Measurements from ENCODE around the gene IL17D.

DNA sequence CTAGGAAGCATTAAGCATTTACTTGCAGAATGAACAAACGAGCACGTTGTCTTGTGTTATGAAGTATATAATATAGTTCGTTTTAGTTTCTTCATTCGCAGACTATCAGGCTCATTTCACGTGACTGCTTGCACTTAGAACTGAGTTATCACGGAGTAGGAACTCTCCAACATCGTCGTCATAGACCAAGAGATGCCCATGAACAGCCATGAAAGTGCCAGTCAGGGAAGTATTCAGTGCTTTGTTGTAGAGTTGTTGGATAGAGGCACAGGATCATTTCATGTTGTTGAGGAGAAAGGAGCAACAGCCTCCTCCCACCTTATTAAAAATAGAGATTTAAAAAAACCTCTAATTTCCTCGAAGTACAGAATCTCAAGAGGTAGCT is 977 bp upstream of the IL17D start:
- TF ChIP-seq SREBF1 (IDR thresholded peaks at IDR 0.05; ENCODE audit: low read length): no peak
- TF ChIP-seq, protein P1, sequence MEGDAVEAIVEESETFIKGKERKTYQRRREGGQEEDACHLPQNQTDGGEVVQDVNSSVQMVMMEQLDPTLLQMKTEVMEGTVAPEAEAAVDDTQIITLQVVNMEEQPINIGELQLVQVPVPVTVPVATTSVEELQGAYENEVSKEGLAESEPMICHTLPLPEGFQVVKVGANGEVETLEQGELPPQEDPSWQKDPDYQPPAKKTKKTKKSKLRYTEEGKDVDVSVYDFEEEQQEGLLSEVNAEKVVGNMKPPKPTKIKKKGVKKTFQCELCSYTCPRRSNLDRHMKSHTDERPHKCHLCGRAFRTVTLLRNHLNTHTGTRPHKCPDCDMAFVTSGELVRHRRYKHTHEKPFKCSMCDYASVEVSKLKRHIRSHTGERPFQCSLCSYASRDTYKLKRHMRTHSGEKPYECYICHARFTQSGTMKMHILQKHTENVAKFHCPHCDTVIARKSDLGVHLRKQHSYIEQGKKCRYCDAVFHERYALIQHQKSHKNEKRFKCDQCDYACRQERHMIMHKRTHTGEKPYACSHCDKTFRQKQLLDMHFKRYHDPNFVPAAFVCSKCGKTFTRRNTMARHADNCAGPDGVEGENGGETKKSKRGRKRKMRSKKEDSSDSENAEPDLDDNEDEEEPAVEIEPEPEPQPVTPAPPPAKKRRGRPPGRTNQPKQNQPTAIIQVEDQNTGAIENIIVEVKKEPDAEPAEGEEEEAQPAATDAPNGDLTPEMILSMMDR (IDR thresholded peaks at IDR 0.05 in 2 of 3, conservative IDR thresholded peaks at IDR 0.05 in 1 of 3; ENCODE audit: control insufficient read depth in 2 of 3, extremely low read depth in 1 of 3, insufficient read depth in 1 of 3, low read depth in 3 of 3, low read length in 3 of 3): no peak
- no peak for TF ChIP-seq POLR2AphosphoS5 (IDR thresholded peaks at IDR 0.05; ENCODE audit: low read length)
- TF ChIP-seq, protein P2, sequence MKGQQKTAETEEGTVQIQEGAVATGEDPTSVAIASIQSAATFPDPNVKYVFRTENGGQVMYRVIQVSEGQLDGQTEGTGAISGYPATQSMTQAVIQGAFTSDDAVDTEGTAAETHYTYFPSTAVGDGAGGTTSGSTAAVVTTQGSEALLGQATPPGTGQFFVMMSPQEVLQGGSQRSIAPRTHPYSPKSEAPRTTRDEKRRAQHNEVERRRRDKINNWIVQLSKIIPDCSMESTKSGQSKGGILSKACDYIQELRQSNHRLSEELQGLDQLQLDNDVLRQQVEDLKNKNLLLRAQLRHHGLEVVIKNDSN (IDR thresholded peaks at IDR 0.05; ENCODE audit: borderline replicate concordance, extremely low read length, insufficient read depth, low read depth, low read length): no peak
- TF ChIP-seq, protein P3, sequence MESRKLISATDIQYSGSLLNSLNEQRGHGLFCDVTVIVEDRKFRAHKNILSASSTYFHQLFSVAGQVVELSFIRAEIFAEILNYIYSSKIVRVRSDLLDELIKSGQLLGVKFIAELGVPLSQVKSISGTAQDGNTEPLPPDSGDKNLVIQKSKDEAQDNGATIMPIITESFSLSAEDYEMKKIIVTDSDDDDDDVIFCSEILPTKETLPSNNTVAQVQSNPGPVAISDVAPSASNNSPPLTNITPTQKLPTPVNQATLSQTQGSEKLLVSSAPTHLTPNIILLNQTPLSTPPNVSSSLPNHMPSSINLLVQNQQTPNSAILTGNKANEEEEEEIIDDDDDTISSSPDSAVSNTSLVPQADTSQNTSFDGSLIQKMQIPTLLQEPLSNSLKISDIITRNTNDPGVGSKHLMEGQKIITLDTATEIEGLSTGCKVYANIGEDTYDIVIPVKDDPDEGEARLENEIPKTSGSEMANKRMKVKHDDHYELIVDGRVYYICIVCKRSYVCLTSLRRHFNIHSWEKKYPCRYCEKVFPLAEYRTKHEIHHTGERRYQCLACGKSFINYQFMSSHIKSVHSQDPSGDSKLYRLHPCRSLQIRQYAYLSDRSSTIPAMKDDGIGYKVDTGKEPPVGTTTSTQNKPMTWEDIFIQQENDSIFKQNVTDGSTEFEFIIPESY (IDR thresholded peaks at IDR 0.05): no peak
- TF ChIP-seq MTA3 (IDR thresholded peaks at IDR 0.05; ENCODE audit: borderline replicate concordance, low read length): no peak
- no peak for TF ChIP-seq HDAC2 (IDR thresholded peaks at IDR 0.05)
- TF ChIP-seq, protein P4, sequence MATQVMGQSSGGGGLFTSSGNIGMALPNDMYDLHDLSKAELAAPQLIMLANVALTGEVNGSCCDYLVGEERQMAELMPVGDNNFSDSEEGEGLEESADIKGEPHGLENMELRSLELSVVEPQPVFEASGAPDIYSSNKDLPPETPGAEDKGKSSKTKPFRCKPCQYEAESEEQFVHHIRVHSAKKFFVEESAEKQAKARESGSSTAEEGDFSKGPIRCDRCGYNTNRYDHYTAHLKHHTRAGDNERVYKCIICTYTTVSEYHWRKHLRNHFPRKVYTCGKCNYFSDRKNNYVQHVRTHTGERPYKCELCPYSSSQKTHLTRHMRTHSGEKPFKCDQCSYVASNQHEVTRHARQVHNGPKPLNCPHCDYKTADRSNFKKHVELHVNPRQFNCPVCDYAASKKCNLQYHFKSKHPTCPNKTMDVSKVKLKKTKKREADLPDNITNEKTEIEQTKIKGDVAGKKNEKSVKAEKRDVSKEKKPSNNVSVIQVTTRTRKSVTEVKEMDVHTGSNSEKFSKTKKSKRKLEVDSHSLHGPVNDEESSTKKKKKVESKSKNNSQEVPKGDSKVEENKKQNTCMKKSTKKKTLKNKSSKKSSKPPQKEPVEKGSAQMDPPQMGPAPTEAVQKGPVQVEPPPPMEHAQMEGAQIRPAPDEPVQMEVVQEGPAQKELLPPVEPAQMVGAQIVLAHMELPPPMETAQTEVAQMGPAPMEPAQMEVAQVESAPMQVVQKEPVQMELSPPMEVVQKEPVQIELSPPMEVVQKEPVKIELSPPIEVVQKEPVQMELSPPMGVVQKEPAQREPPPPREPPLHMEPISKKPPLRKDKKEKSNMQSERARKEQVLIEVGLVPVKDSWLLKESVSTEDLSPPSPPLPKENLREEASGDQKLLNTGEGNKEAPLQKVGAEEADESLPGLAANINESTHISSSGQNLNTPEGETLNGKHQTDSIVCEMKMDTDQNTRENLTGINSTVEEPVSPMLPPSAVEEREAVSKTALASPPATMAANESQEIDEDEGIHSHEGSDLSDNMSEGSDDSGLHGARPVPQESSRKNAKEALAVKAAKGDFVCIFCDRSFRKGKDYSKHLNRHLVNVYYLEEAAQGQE (IDR thresholded peaks at IDR 0.05; ENCODE audit: low read depth, low read length): no peak
- TF ChIP-seq RFX5 (IDR thresholded peaks at IDR 0.05; ENCODE audit: low read depth, low read length): no peak
- no peak for TF ChIP-seq KAT2A (conservative IDR thresholded peaks at IDR 0.05; ENCODE audit: control insufficient read depth, low read depth, low read length)
- TF ChIP-seq, protein P5, sequence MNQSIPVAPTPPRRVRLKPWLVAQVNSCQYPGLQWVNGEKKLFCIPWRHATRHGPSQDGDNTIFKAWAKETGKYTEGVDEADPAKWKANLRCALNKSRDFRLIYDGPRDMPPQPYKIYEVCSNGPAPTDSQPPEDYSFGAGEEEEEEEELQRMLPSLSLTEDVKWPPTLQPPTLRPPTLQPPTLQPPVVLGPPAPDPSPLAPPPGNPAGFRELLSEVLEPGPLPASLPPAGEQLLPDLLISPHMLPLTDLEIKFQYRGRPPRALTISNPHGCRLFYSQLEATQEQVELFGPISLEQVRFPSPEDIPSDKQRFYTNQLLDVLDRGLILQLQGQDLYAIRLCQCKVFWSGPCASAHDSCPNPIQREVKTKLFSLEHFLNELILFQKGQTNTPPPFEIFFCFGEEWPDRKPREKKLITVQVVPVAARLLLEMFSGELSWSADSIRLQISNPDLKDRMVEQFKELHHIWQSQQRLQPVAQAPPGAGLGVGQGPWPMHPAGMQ (IDR thresholded peaks at IDR 0.05; ENCODE audit: borderline replicate concordance): no peak
